GM13977 (cell line): ENCODE data around the gene PGAM5.

Experiments used
- DNase-seq: peaks from one replicate; pipeline ENCODE4 v3.0.0; 2012; ENCODE audit warnings: low spot score
- CTCF ChIP-seq: IDR thresholded peaks from 2 replicates; pipeline ENCODE4 v1.5.1; 2012; ENCODE audit warnings: mild to moderate bottlenecking, control low read depth; ENCODE audit not compliant: insufficient read depth; ENCODE audit errors: extremely low read depth, missing control alignments
- in situ Hi-C: fragments of 300-500 bp; cut with MboI; formaldehyde crosslinking; loops from one replicate; pipeline ENCODE4 v1.12.0; 2022; ENCODE audit warnings: low sequenced_read_pairs, low pct_unique_long_range_greater_than_20kb, mixed read lengths, inconsistent platforms; ENCODE audit not compliant: unreplicated experiment

PGAM5 gene

GRCh38 chr12:132766380-132767085 lies 55.9 kb downstream of the PGAM5 start:
- no peak for TF ChIP-seq CTCF
- in situ Hi-C loops = no loop called here
- no peak for DNase-seq

GRCh38 chr12:132771126-132771838 lies 60.6 kb downstream of the PGAM5 start:
- DNase-seq = peak; percentile 59
- in situ Hi-C loops = no loop called here

More at GRCh38 chr12:132771126-132771838, 60.6 kb downstream of the PGAM5 start:
- no peak for TF ChIP-seq CTCF
